ENCODE data around the gene GLRA1. TPM values are rescaled to one million over a fixed set of nuclear protein-coding genes. Genes with fewer than 3 reads are reported as not detected.

GLRA1 gene
- polyA plus RNA-seq (2013, experiment 1 of 2): 0.03 TPM
- 0.04 TPM for polyA plus RNA-seq (2013, experiment 2 of 2)

DNA sequence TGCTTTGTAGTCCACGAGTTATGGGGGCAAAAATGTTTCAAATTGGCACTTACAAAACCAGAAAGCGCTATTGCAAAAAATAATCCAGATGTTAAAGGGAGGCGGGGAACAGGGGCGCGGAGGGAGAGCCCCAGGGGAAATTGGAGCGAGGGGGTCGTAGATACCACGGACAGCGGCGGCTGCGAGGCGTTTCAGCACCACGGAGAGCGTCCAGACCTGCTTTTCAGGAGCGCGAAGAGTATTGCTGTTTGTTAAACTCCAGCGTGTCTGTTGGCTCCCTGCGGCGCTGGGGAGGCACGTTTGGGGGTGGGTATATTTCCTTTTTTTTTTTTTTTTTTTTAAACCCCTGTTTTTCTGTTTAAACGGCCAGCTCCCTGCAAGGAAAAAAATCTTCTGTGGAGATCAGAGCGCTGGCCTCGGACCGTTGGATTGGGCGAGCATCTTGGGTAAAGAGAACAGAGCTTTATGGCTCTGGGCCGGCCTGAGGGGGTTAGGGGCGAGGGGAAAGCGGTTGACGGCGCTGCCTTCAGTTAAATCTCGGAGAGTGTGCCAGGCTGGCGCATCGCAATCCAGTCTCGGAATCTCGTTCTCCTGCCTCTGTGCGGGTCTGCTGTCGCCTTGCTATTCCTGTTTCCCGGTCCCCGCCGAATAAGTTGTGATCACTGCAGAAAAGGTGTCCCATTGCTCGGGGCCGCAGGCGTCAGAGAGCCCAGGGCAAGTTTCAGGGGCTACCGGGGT, at the start of gene GLRA1:
Gene GLRA1, minus strand, starts transcription at position 288 of the 738 bp plus-strand sequence. CDS start 302 bp downstream, outside the sequence.
- Histone ChIP-seq H2AK5ac (ENCODE audit: low read length) (no peak within 1 kb of the TSS), H2BK120ac (ENCODE audit: low read depth, low read length) (no peak within 1 kb of the TSS), H3K79me2 (ENCODE audit: control insufficient read depth, insufficient read depth, low read length) (no peaks in the 10 kb centered on the region), H3K36me3 (ENCODE audit: control insufficient read depth, insufficient read depth, low read length) (no peaks in the 10 kb centered on the region), H3K9ac (ENCODE audit: low read length) (no peak within 1 kb of the TSS), H3K27me3 (ENCODE audit: insufficient read depth, low read length, poor library complexity) (no peaks in the 10 kb centered on the region), H3K4me1 (ENCODE audit: control insufficient read depth, low read depth, low read length) (no peaks in the 10 kb centered on the region), H3K27ac (ENCODE audit: low read depth, low read length) (no peak within 1 kb of the TSS), H4K5ac (ENCODE audit: low read length) (no peak within 1 kb of the TSS), H2BK15ac (replicated peaks; ENCODE audit: low read depth) (no peak within 1 kb of the TSS), H3K18ac (ENCODE audit: low read length) (no peak within 1 kb of the TSS), H2BK5ac (ENCODE audit: low read length) (no peak within 1 kb of the TSS), H3K23ac (ENCODE audit: low read length) (no peak within 1 kb of the TSS), H3K4me3 (ENCODE audit: low read length) (no peak within 1 kb of the TSS), H3K4ac (ENCODE audit: low read depth, low read length) (no peak within 1 kb of the TSS), H3K56ac (ENCODE audit: low read length) (no peak within 1 kb of the TSS), H3K4me2 (ENCODE audit: low read length) (no peak within 1 kb of the TSS), H4K8ac (ENCODE audit: low read depth, low read length) (no peak within 1 kb of the TSS), H3K79me1 (ENCODE audit: low read length) (no peaks in the 10 kb centered on the region)
- peak; percentile 79 for DNase-seq
- no CpG with 5 or more reads among the region's 44 CpGs for WGBS (ENCODE audit: extremely low coverage, insufficient coverage, low lambda C conversion rate)

DNA sequence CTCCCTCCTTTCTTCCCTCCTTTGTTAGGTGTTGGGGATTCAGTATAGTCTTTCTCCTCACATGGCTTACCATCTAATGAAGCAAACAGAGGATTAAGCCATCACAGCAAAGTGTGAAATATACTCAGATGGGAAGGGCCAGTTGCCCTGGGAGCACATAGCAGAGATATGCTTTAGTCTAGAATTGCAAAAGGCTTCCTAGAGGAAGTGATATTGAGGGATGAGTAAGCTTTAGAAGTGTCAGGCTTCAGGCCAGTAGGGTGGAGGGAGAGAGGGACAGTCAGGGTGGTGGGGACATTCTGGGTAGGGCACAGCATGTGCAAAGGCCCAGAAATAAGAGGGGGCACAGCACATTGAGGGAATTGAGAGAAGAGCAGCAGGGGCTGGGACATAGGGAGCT, 46.2 kb upstream of the GLRA1 start:
- Histone ChIP-seq H4K8ac (ENCODE audit: low read depth, low read length) (no peak overlapping the region), H3K79me1 (ENCODE audit: low read length) (no peaks in the 10 kb centered on the region), H3K27me3 (ENCODE audit: insufficient read depth, low read length, poor library complexity) (no peaks in the 10 kb centered on the region), H3K56ac (ENCODE audit: low read length) (peak overlapping the region; percentile 60), H3K4ac (ENCODE audit: low read depth, low read length) (no peak overlapping the region), H2AK5ac (ENCODE audit: low read length) (no peak overlapping the region), H3K36me3 (ENCODE audit: control insufficient read depth, insufficient read depth, low read length) (no peaks in the 10 kb centered on the region), H2BK5ac (ENCODE audit: low read length) (no peak overlapping the region), H3K9ac (ENCODE audit: low read length) (no peak overlapping the region), H3K27ac (ENCODE audit: low read depth, low read length) (no peak overlapping the region), H3K4me1 (ENCODE audit: control insufficient read depth, low read depth, low read length) (no peaks in the 10 kb centered on the region), H3K4me3 (ENCODE audit: low read length) (no peak overlapping the region), H4K5ac (ENCODE audit: low read length) (no peak overlapping the region), H3K4me2 (ENCODE audit: low read length) (no peak overlapping the region), H2BK120ac (ENCODE audit: low read depth, low read length) (no peak overlapping the region), H3K79me2 (ENCODE audit: control insufficient read depth, insufficient read depth, low read length) (no peaks in the 10 kb centered on the region), H2BK15ac (replicated peaks; ENCODE audit: low read depth) (no peak overlapping the region), H3K23ac (ENCODE audit: low read length) (no peak overlapping the region), H3K18ac (ENCODE audit: low read length) (no peak overlapping the region)
- DNase-seq: no peak

DNA sequence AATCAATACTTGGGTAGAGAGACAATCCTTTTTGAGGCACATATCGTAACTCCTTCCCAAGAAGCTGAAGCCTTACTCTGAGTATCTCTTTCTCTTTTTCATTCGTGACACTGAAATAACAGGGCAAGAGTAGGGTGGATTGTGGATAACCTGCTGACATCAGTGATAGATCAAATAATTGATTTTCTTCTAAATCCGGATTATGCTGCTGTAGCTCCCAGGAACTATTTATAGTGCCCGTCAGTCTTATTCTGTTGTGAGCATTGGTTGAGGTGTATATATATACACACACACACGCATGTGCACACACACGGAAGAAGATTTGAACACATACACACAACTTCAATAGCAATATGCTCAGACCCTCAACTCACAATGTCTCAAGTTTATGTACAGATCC, 43.2 kb upstream of the GLRA1 start:
- H3K27ac ChIP-seq (ENCODE audit: low read depth, low read length): no peak overlapping the region
- no peak overlapping the region for H3K4me3 ChIP-seq (ENCODE audit: low read length)
- WGBS (ENCODE audit: extremely low coverage, insufficient coverage, low lambda C conversion rate): no CpG with 5 or more reads among the region's 6 CpGs
- H3K23ac ChIP-seq (ENCODE audit: low read length): no peak overlapping the region
- no peak overlapping the region for H3K56ac ChIP-seq (ENCODE audit: low read length)
- no peak overlapping the region for H3K18ac ChIP-seq (ENCODE audit: low read length)
- H3K79me1 ChIP-seq (ENCODE audit: low read length): no peaks in the 10 kb centered on the region
- H3K4me2 ChIP-seq (ENCODE audit: low read length): no peak overlapping the region
- no peak overlapping the region for H2BK120ac ChIP-seq (ENCODE audit: low read depth, low read length)
- no peak for DNase-seq
- H3K27me3 ChIP-seq (ENCODE audit: insufficient read depth, low read length, poor library complexity): no peaks in the 10 kb centered on the region
- no peaks in the 10 kb centered on the region for H3K79me2 ChIP-seq (ENCODE audit: control insufficient read depth, insufficient read depth, low read length)
- no peak overlapping the region for H3K9ac ChIP-seq (ENCODE audit: low read length)
- H4K5ac ChIP-seq (ENCODE audit: low read length): no peak overlapping the region
- H3K36me3 ChIP-seq (ENCODE audit: control insufficient read depth, insufficient read depth, low read length): no peaks in the 10 kb centered on the region
- no peak overlapping the region for H2AK5ac ChIP-seq (ENCODE audit: low read length)
- H3K4ac ChIP-seq (ENCODE audit: low read depth, low read length): no peak overlapping the region
- no peaks in the 10 kb centered on the region for H3K4me1 ChIP-seq (ENCODE audit: control insufficient read depth, low read depth, low read length)
- no peak overlapping the region for H4K8ac ChIP-seq (ENCODE audit: low read depth, low read length)
- no peak overlapping the region for H2BK15ac ChIP-seq (replicated peaks; ENCODE audit: low read depth)
- H2BK5ac ChIP-seq (ENCODE audit: low read length): no peak overlapping the region

DNA sequence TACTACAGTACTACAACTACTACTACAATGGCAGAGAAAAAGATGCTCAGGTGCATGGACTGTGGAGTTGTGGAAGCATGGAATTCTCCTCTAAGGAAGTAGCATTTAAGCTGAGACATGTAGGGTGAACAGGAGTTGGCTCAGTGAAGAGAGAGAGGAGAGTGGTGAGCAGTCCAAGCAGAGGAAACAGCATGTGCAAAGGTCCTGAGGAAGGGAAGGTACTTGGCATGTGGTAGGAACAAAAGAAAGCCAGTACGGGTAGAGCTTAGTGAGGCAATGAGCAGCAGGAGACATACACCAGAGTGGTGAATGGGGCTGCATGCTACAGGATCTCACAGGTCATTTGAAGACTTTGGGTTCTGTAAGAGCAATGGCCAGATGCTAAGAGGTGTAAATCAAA, 41.4 kb upstream of the GLRA1 start:
- H2AK5ac ChIP-seq (ENCODE audit: low read length): no peak overlapping the region
- no peak overlapping the region for H3K4me3 ChIP-seq (ENCODE audit: low read length)
- no peaks in the 10 kb centered on the region for H3K27me3 ChIP-seq (ENCODE audit: insufficient read depth, low read length, poor library complexity)
- H3K79me1 ChIP-seq (ENCODE audit: low read length): no peaks in the 10 kb centered on the region
- H3K18ac ChIP-seq (ENCODE audit: low read length): no peak overlapping the region
- no CpG with 5 or more reads among the region's 1 CpG for WGBS (ENCODE audit: extremely low coverage, insufficient coverage, low lambda C conversion rate)
- H3K27ac ChIP-seq (ENCODE audit: low read depth, low read length): no peak overlapping the region
- H3K36me3 ChIP-seq (ENCODE audit: control insufficient read depth, insufficient read depth, low read length): no peaks in the 10 kb centered on the region
- no peaks in the 10 kb centered on the region for H3K79me2 ChIP-seq (ENCODE audit: control insufficient read depth, insufficient read depth, low read length)
- H3K4me2 ChIP-seq (ENCODE audit: low read length): no peak overlapping the region
- no peak overlapping the region for H2BK5ac ChIP-seq (ENCODE audit: low read length)
- H3K4me1 ChIP-seq (ENCODE audit: control insufficient read depth, low read depth, low read length): peaks cover 7% of the 10 kb centered on the region
- H3K4ac ChIP-seq (ENCODE audit: low read depth, low read length): no peak overlapping the region
- no peak overlapping the region for H2BK15ac ChIP-seq (replicated peaks; ENCODE audit: low read depth)
- H3K23ac ChIP-seq (ENCODE audit: low read length): no peak overlapping the region
- no peak overlapping the region for H4K5ac ChIP-seq (ENCODE audit: low read length)
- H3K9ac ChIP-seq (ENCODE audit: low read length): no peak overlapping the region
- no peak overlapping the region for H4K8ac ChIP-seq (ENCODE audit: low read depth, low read length)
- no peak overlapping the region for H2BK120ac ChIP-seq (ENCODE audit: low read depth, low read length)
- DNase-seq: no peak
- no peak overlapping the region for H3K56ac ChIP-seq (ENCODE audit: low read length)

DNA sequence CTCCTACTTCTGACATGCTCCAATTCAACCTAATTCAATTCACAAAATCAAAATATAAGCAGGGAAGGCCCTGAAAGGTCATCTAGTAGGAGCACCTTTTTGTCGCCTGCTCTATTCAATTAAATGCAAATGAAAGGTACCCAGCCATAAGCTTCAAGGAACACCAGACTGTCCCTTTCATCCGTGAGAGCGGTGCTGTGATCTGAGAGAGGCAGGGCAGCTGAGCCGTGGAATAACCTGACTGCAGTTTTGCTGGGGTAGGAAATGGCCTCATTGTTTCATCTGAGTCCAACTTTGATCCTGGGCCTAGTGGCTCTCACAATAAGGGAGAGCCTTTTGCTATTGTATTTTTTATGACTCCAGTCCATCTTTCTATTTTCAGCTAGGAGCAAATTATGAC, 39.8 kb upstream of the GLRA1 start:
- Histone ChIP-seq H4K8ac (ENCODE audit: low read depth, low read length) (no peak overlapping the region), H3K4me3 (ENCODE audit: low read length) (no peak overlapping the region)

DNA sequence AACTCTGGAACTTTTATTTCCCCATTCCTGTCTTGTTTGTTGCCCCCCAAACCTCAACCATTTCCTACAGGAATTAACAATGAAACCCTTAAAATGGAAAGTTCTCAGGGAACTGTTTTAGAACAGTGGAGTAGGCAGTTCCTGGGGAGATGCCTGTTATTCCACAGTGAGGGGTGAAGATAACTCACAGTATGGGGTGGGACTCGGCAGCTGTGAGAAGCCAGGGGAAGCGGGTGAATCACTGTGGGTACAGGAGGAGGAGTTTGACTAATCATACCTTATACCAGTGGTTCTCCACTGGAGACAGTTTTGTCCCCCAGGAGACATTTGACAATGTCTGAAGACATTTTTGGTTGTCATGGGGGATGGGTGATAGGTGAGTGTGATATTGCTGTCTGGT, 36.9 kb upstream of the GLRA1 start:
- Histone ChIP-seq H3K56ac (ENCODE audit: low read length) (no peak overlapping the region), H3K36me3 (ENCODE audit: control insufficient read depth, insufficient read depth, low read length) (no peaks in the 10 kb centered on the region), H3K9ac (ENCODE audit: low read length) (no peak overlapping the region), H3K27ac (ENCODE audit: low read depth, low read length) (no peak overlapping the region), H3K4ac (ENCODE audit: low read depth, low read length) (no peak overlapping the region), H3K27me3 (ENCODE audit: insufficient read depth, low read length, poor library complexity) (no peaks in the 10 kb centered on the region), H3K23ac (ENCODE audit: low read length) (no peak overlapping the region), H3K79me2 (ENCODE audit: control insufficient read depth, insufficient read depth, low read length) (no peaks in the 10 kb centered on the region), H3K79me1 (ENCODE audit: low read length) (no peaks in the 10 kb centered on the region), H2AK5ac (ENCODE audit: low read length) (no peak overlapping the region), H2BK120ac (ENCODE audit: low read depth, low read length) (no peak overlapping the region), H4K5ac (ENCODE audit: low read length) (no peak overlapping the region), H2BK15ac (replicated peaks; ENCODE audit: low read depth) (no peak overlapping the region), H2BK5ac (ENCODE audit: low read length) (no peak overlapping the region), H4K8ac (ENCODE audit: low read depth, low read length) (no peak overlapping the region), H3K4me1 (ENCODE audit: control insufficient read depth, low read depth, low read length) (peaks cover 7% of the 10 kb centered on the region), H3K4me2 (ENCODE audit: low read length) (no peak overlapping the region), H3K18ac (ENCODE audit: low read length) (no peak overlapping the region), H3K4me3 (ENCODE audit: low read length) (no peak overlapping the region)
- peak; percentile 41 for DNase-seq
- WGBS (ENCODE audit: extremely low coverage, insufficient coverage, low lambda C conversion rate): no CpG with 5 or more reads among the region's 2 CpGs

More for the DNA sequence above, 39.8 kb upstream of the GLRA1 start:
- Histone ChIP-seq H3K18ac (ENCODE audit: low read length) (no peak overlapping the region), H3K79me2 (ENCODE audit: control insufficient read depth, insufficient read depth, low read length) (no peaks in the 10 kb centered on the region), H4K5ac (ENCODE audit: low read length) (no peak overlapping the region), H2AK5ac (ENCODE audit: low read length) (no peak overlapping the region), H3K4ac (ENCODE audit: low read depth, low read length) (no peak overlapping the region), H3K23ac (ENCODE audit: low read length) (no peak overlapping the region), H3K36me3 (ENCODE audit: control insufficient read depth, insufficient read depth, low read length) (no peaks in the 10 kb centered on the region), H3K56ac (ENCODE audit: low read length) (no peak overlapping the region), H3K27me3 (ENCODE audit: insufficient read depth, low read length, poor library complexity) (no peaks in the 10 kb centered on the region), H3K27ac (ENCODE audit: low read depth, low read length) (no peak overlapping the region), H3K4me2 (ENCODE audit: low read length) (no peak overlapping the region), H3K4me1 (ENCODE audit: control insufficient read depth, low read depth, low read length) (peaks cover 7% of the 10 kb centered on the region), H3K79me1 (ENCODE audit: low read length) (no peaks in the 10 kb centered on the region), H3K9ac (ENCODE audit: low read length) (no peak overlapping the region), H2BK15ac (replicated peaks; ENCODE audit: low read depth) (no peak overlapping the region), H2BK120ac (ENCODE audit: low read depth, low read length) (no peak overlapping the region), H2BK5ac (ENCODE audit: low read length) (no peak overlapping the region)
- DNase-seq: no peak
- WGBS (ENCODE audit: extremely low coverage, insufficient coverage, low lambda C conversion rate): no CpG with 5 or more reads among the region's 4 CpGs
